Kidney (tissue), 14 donors: Measurements from ENCODE around the gene C11orf52. TPM values are rescaled to one million over a fixed set of nuclear protein-coding genes. Genes with fewer than 3 reads are reported as not detected.

ENCODE experiments used
- DNase-seq, 5 donors: peaks; one replicate each; pipeline ENCODE4 v3.0.0-alpha.2; 2013 to 2020
- FAIRE-seq: peaks from 2 replicates; lab custom pipeline; 2012; peaks lifted over from hg19 to GRCh38; lab: Jason Lieb, UNC
- H3K27ac ChIP-seq, 2 donors: one replicate each; pipeline ENCODE4 v1.7.0; 2013; ENCODE audit warnings: low read depth in 2 of 2, low read length in 2 of 2, inconsistent platforms in 1 of 2
- H3K27me3 ChIP-seq: one replicate; pipeline ENCODE4 v1.7.1; 2013; ENCODE audit warnings: low read length, inconsistent platforms; ENCODE audit not compliant: control insufficient read depth, insufficient read depth
- H3K36me3 ChIP-seq, 3 donors: one replicate each; pipeline versions ENCODE4 v1.7.0 to v1.7.1; 2013; ENCODE audit warnings: low read length in 3 of 3, control low read depth in 1 of 3, inconsistent platforms in 1 of 3; ENCODE audit not compliant: insufficient read depth in 3 of 3, control insufficient read depth in 2 of 3
- H3K4me1 ChIP-seq, 3 donors: one replicate each; pipeline versions ENCODE4 v1.7.0 to v1.7.1; 2013; ENCODE audit warnings: low read length in 3 of 3, inconsistent platforms in 1 of 3, low read depth in 1 of 3; ENCODE audit not compliant: control insufficient read depth in 2 of 3, insufficient read depth in 2 of 3
- H3K4me3 ChIP-seq, 3 donors: one replicate each; pipeline versions ENCODE4 v1.7.0 to v1.8.1; 2013; ENCODE audit warnings: low read length in 3 of 3, control low read depth in 1 of 3, inconsistent platforms in 1 of 3
- H3K9ac ChIP-seq, 3 donors: one replicate each; pipeline versions ENCODE4 v1.7.0 to v1.7.1; 2013; ENCODE audit warnings: low read length in 3 of 3, control low read depth in 1 of 3, inconsistent platforms in 1 of 3
- H3K9me3 ChIP-seq, 3 donors: one replicate each; pipeline versions ENCODE4 v1.7.0 to v1.7.1; 2013; ENCODE audit warnings: low read length in 3 of 3, control low read depth in 1 of 3, inconsistent platforms in 1 of 3; ENCODE audit not compliant: control insufficient read depth in 2 of 3, insufficient read depth in 1 of 3
- intact Hi-C: fragments of 100-400 bp; cut with DNase I; formaldehyde crosslinking; loops from one replicate; pipeline ENCODE4 v1.11.1; 2022
- polyA plus RNA-seq: library from polyadenylated mRNA; stranded (reverse); fragments of 350-450 nt; fragmentation: Illumina TruSeq; extraction: RNeasy Lipid Tissue Mini Kit (QIAGEN cat#74804); gene quantifications from one replicate; pipeline ENCODE4 v1.2.3, GENCODE V29; 2014; ENCODE audit warnings: low read depth, low replicate concordance; ENCODE audit not compliant: insufficient read depth
- total RNA-seq: library from RNA; stranded (reverse); fragmentation: NEBNext Ultra II Directional; extraction: Animal tissue kit (Norgen Biotek cat#: 25700); gene quantifications from one replicate; pipeline ENCODE4 v1.2.1, GENCODE V29; 2021
- TF ChIP-seq, protein P1 (sequence below): IDR thresholded peaks from 3 replicates; pipeline ENCODE4 v1.5.1; 2012; ENCODE audit warnings: mild to moderate bottlenecking, moderate library complexity, borderline replicate concordance; ENCODE audit not compliant: insufficient read depth; ENCODE audit errors: extremely low read depth
- donor health status: control.
- donor health status: control.
- donor health status: control.
- donor health status: control.
- donor health status: control.
- donor health status: DM: yes; HTN: yes; CAD: no.
- donor health status: Normal renal cell carcinoma (clear cell type).

C11orf52 gene
- total and polyA plus RNA-seq, 2 donors from 2014 or later: 27.8 to 103 TPM

DNA sequence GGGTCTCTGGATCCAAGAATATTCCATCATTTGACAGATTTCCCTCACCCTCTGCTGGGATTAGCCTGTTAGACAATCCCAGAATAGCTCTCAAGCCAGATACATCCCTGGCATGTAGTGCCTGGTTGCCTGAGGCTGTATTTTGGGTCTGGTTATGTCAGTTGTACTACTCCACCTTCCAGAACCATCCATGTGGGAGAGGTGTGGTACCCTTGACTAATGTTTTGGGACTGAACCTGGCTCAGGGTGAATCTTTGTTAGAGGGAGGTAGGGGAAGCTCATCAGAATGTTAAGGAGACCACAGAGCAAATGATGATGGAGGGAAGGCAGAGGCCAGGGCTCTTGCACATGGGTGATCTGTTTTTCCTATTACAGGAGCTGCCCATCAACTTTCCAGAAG lies 5.2 kb downstream of the C11orf52 start:
- Histone ChIP-seq H3K27ac (peak overlapping the region; percentile 91 to 97), H3K4me1 (peaks cover 0 to 43% (median 18%) of the 10 kb centered on the region in 3 donors)

DNA sequence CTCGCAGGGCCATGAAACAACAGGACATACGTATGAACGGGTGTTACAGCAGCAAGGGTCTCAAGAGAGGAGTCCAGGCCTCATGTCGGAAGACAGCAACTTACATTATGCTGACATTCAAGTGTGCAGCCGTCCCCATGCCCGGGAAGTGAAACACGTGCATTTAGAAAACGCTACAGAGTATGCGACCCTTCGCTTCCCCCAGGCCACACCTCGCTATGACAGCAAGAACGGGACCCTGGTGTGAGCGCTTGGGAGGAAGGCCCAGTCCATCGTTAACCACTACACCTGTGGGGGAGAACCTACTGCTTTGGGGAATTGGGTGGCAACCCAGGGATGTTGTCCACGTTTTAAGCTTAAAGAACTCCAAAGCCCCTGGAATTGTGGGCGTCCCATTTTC lies 7.2 kb downstream of the C11orf52 start:
- intact Hi-C loops: no loop called here
- peaks cover 0 to 3% (median 0%) of the 10 kb centered on the region in 3 donors for H3K36me3 ChIP-seq
- H3K27ac ChIP-seq: peak overlapping the region; percentile 88 to 95
- DNase-seq (peak in 1 of 5 donors; percentile 69), FAIRE-seq (no peak)
- H3K4me1 ChIP-seq: peaks cover 0 to 34% (median 17%) of the 10 kb centered on the region in 3 donors
- H3K9ac ChIP-seq: peak overlapping the region in 1 of 3 donors; percentile 83
- TF ChIP-seq, protein P1, sequence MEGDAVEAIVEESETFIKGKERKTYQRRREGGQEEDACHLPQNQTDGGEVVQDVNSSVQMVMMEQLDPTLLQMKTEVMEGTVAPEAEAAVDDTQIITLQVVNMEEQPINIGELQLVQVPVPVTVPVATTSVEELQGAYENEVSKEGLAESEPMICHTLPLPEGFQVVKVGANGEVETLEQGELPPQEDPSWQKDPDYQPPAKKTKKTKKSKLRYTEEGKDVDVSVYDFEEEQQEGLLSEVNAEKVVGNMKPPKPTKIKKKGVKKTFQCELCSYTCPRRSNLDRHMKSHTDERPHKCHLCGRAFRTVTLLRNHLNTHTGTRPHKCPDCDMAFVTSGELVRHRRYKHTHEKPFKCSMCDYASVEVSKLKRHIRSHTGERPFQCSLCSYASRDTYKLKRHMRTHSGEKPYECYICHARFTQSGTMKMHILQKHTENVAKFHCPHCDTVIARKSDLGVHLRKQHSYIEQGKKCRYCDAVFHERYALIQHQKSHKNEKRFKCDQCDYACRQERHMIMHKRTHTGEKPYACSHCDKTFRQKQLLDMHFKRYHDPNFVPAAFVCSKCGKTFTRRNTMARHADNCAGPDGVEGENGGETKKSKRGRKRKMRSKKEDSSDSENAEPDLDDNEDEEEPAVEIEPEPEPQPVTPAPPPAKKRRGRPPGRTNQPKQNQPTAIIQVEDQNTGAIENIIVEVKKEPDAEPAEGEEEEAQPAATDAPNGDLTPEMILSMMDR: no peak
- H3K4me3 ChIP-seq: peak overlapping the region in 2 of 3 donors; percentile 37 to 70
- no peaks in the 10 kb centered on the region for H3K27me3 ChIP-seq
- no peaks in the 10 kb centered on the region for H3K9me3 ChIP-seq

More for the DNA sequence above, 5.2 kb downstream of the C11orf52 start:
- intact Hi-C loops: no loop called here
- Histone ChIP-seq H3K36me3 (peaks cover 0 to 3% (median 0%) of the 10 kb centered on the region in 3 donors), H3K4me3 (peak overlapping the region in 2 of 3 donors; percentile 19 to 57), H3K9ac (peak overlapping the region in 2 of 3 donors; percentile 41 to 51), H3K27me3 (no peaks in the 10 kb centered on the region), H3K9me3 (no peaks in the 10 kb centered on the region)
- DNase-seq: no peak
- FAIRE-seq: no peak
- TF ChIP-seq, protein P1: no peak

DNA sequence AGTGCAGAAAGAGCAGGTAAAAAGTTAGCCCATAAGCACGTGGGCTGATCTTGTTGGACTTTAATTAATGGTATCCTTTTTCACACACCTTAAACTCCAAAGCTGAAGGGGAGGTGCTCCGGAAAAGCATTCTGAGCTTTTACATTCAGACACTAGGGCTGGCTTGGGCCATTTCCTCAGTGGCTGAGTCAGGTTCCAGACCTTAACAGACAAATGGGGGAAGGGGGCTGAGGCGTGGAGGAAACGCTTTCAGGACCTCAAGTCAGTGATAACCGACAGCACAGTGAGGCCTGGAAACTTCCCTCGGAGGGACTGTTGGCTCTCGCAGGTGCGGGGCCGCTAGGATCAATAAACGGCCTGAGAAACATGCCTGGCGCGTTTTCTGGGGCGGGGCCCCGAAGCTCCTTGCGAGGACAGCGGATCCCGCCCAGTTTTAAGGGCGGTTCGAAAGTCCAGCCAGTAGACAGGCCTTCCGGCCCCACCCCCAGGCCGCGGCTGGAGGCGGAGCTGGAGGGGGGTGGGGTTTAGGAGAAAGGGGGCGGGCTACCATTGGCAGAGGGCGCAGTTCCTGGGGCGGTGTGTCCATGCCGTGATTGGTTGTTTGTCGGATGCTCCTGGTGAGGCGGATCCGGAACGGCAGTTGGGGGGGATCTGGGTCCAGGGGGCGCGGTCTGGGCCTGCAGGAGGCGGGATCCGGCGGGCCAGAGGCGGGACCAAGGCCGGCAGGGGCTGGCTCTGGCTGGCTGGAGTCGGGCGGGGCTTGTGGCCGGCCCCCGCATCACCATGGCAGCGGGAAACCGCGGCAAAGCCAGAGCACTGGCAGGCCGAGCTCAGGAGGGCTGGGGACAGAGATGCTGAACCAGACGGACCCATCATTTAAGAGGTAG lies 8.0 kb downstream of the C11orf52 start:
- Histone ChIP-seq H3K9ac (peak overlapping the region; percentile 58 to 83 (median 72)), H3K4me3 (peak overlapping the region; percentile 64 to 79 (median 70)), H3K9me3 (no peaks in the 10 kb centered on the region), H3K4me1 (peaks cover 0 to 26% (median 17%) of the 10 kb centered on the region in 3 donors), H3K27ac (peak overlapping the region; percentile 88 to 95), H3K36me3 (peaks cover 0 to 3% (median 0%) of the 10 kb centered on the region in 3 donors), H3K27me3 (no peaks in the 10 kb centered on the region)
- DNase-seq: peak; percentile 98 to 99 (median 99)
- intact Hi-C loops: no loop called here
- peak; percentile 33 for FAIRE-seq
- TF ChIP-seq, protein P1: no peak
